Renal cortical epithelial cell (primary cell): Measurements from ENCODE around the gene OSGEP. TPM values are rescaled to one million over a fixed set of nuclear protein-coding genes. Genes with fewer than 3 reads are reported as not detected.

Experiments
- DNase-seq: peaks from one replicate; pipeline ENCODE4 v3.0.0-alpha.2; 2011; ENCODE audit warnings: low read depth
- total RNA-seq: library from RNA; depleted of rRNA; stranded (reverse); fragments of >200 nt; gene quantifications from 2 replicates; pipeline ENCODE4 v1.2.3, GENCODE V29; 2014

The OSGEP gene
- total RNA-seq, 1 donor from 2014 or later, result 22.9 TPM

- no peak for DNase-seq
Observed at GRCh38 chr14:20397511-20397910, 57.1 kb downstream of the OSGEP start.

Other genes with a start within 250 kb of the OSGEP start
- gene OR11H6, start 231.1 kb downstream of the OSGEP start, total RNA-seq, result not detected in 2 replicates
- not detected in 2 replicates for gene OR11H7, start 225.8 kb downstream of the OSGEP start, total RNA-seq
- gene OR11H4, start 215.5 kb downstream of the OSGEP start, total RNA-seq, result not detected in 2 replicates
- gene TTC5, start 148.9 kb downstream of the OSGEP start, total RNA-seq, result 13.2 and 26.4 TPM in 2 replicates
- gene CCNB1IP1, start 121.5 kb downstream of the OSGEP start, total RNA-seq, result 40.1 and 60.3 TPM in 2 replicates
- gene PARP2, start 111.2 kb downstream of the OSGEP start, total RNA-seq, result 4.2 and 12.6 TPM in 2 replicates
- gene TEP1, start 41.3 kb downstream of the OSGEP start, total RNA-seq, result 20.8 and 32.5 TPM in 2 replicates
- not detected in 2 replicates for gene KLHL33, start 18.6 kb downstream of the OSGEP start, total RNA-seq
- gene APEX1, start 414 bp upstream of the OSGEP start, total RNA-seq, result 66.0 and 73.5 TPM in 2 replicates
- gene PIP4P1, start 6.6 kb upstream of the OSGEP start, total RNA-seq, result 14.9 and 23.1 TPM in 2 replicates
- 88.2 and 172 TPM in 2 replicates for gene PNP, start 14.6 kb upstream of the OSGEP start, total RNA-seq
- gene RNASE10, start 50.7 kb upstream of the OSGEP start, total RNA-seq, result not detected in 2 replicates
- gene RNASE9, start 106.2 kb upstream of the OSGEP start, total RNA-seq, result not detected in 2 replicates
- not detected in 2 replicates for gene RNASE11, start 133.2 kb upstream of the OSGEP start, total RNA-seq
- not detected in 2 replicates for gene RNASE12, start 136.6 kb upstream of the OSGEP start, total RNA-seq
- gene OR6S1, start 186.9 kb upstream of the OSGEP start, total RNA-seq, result not detected in 2 replicates
- 2.1 and 15.3 TPM in 2 replicates for gene RNASE4, start 229.7 kb upstream of the OSGEP start, total RNA-seq
- gene ANG, start 234.0 kb upstream of the OSGEP start, total RNA-seq, result 2.3 and 4.5 TPM in 2 replicates